ENCODE results near the gene S100A3. TPM values are rescaled to one million over a fixed set of nuclear protein-coding genes. Genes with fewer than 3 reads are reported as not detected.
"Not testable (repeated sequence)": the region's sequence is repeated elsewhere in the genome, so short reads cannot be mapped to it uniquely, and the experiment has no call there.

S100A3 gene
- total and polyA plus RNA-seq, 2 of the 13 experiments (the other 11 are each of a cell fraction or from before 2014, with no cell fraction given): 2.5 to 4.5 TPM

DNA sequence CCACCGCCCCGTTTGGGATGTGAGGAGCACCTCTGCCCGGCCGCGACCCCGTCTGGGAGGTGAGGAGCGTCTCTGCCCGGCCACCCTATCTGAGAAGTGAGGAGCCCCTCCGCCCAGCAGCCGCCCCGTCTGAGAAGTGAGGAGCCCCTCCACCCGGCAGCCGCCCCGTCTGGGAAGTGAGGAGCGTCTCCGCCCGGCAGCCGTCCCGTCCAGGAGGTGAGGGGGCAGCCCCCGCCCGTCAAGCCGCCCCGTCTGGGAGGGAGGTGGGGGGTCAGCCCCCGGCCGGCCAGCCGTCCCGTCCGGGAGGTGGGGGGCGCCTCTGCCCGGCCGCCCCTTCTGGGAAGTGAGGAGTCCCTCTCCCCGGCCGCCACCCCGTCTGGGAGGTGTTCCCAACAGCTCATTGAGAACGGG is 26.0 kb upstream of the S100A3 start:
- not testable (repeated sequence) for DNase-seq (ENCODE audit: low spot score)
- peaks cover 17% of the 10 kb centered on the region for H3K4me1 ChIP-seq (ENCODE audit: insufficient read depth, low read length)

DNA sequence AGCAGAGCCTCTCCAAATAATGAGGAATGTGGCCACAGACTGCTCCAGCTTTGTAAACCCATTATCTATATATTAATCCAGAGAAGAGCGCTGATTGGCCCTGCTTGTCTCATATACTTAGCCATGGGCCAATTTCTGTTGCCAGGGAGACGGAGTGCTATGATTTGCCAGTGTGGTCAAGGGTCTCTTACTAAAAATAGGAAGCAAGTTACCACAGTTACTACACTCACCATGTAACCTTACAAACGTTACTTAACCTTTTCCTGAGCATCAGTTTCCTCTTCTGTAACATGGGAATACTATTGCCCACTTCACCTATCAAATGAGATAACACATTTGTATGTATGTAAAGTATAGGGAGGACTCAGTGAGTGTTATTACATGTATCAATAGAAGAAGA is 24.3 kb upstream of the S100A3 start:
- no peak for DNase-seq (ENCODE audit: low spot score)
- ChIA-PET CTCF (ENCODE audit: low intra/inter-chr PET ratio, low total read pairs) (interaction anchor here (1.5 to 2.8 kb wide), 2 partner anchors 54 to 176 kb away, joined by 7 to 18 read pairs; partner anchors contain the start of genes S100A1 and S100A13), POLR2A (interaction anchor here (1.2 to 1.7 kb wide), 4 partner anchors 38 to 70 kb away, joined by 3 to 17 read pairs (median 4); partner anchors contain the start of genes S100A1, S100A13 and S100A6)
- TF ChIP-seq ZNF3 (CRISPR knock-in tag; IDR thresholded peaks at IDR 0.05): no peak
- no TSS peak for BruUV-seq (replicated peaks)
- Histone ChIP-seq H3K9me3 (ENCODE audit: low read length) (no peaks in the 10 kb centered on the region), H3K27me3 (ENCODE audit: control insufficient read depth in 1 of 2, insufficient read depth in 2 of 2, low read length in 2 of 2) (no peaks in the 10 kb centered on the region; a peak in 1 of 5 replicates), H3K9ac (ENCODE audit: insufficient read depth, low read depth, low read length) (no peak overlapping the region), H3K4me1 (ENCODE audit: insufficient read depth, low read length) (peaks cover 33% of the 10 kb centered on the region), H3K4me2 (ENCODE audit: low read depth, low read length) (no peak overlapping the region), H3K4me3 (replicated peaks in 1 of 3; ENCODE audit: insufficient read depth in 1 of 3, low read depth in 2 of 3, low read length in 3 of 3) (no peak overlapping the region), H3K27ac (ENCODE audit: extremely low read length, insufficient read depth, low read length) (no peak overlapping the region), H4K20me1 (ENCODE audit: insufficient read depth, low read length) (no peaks in the 10 kb centered on the region), H2AFZ (ENCODE audit: low read length) (no peak overlapping the region), H3K36me3 (replicated peaks in 1 of 2; ENCODE audit: control insufficient read depth in 1 of 2, insufficient read depth in 2 of 2, low read length in 2 of 2) (no peaks in the 10 kb centered on the region), H3K79me2 (ENCODE audit: insufficient read depth, low read length) (no peaks in the 10 kb centered on the region)
- intact Hi-C loops (cut with micrococcal nuclease; ENCODE audit: unreplicated experiment): no loop called here
- 37% methylated on average over 3 of the region's 3 CpGs for WGBS (ENCODE audit: low lambda C conversion rate)
- no peak for FAIRE-seq
- no peak for ATAC-seq
- in situ Hi-C loops (cut with HindIII; ENCODE audit: extremely low pct_ligation_motif_present, low pct_unique_long_range_greater_than_20kb): loop anchor here (5.0 kb wide), 1 partner anchor 54 kb away; the partner anchor contains the start of genes S100A1 and S100A13

More for the DNA sequence above, 26.0 kb upstream of the S100A3 start:
- H3K9me3 ChIP-seq (ENCODE audit: low read length); FAIRE-seq; H3K27ac ChIP-seq (ENCODE audit: extremely low read length, insufficient read depth, low read length); H3K27me3 ChIP-seq (ENCODE audit: control insufficient read depth in 1 of 2, insufficient read depth in 2 of 2, low read length in 2 of 2); H4K20me1 ChIP-seq (ENCODE audit: insufficient read depth, low read length); H3K4me2 ChIP-seq (ENCODE audit: low read depth, low read length); H2AFZ ChIP-seq (ENCODE audit: low read length); ATAC-seq; H3K9ac ChIP-seq (ENCODE audit: insufficient read depth, low read depth, low read length); CTCF ChIA-PET (ENCODE audit: low intra/inter-chr PET ratio, low total read pairs); H3K4me3 ChIP-seq (replicated peaks in 1 of 3; ENCODE audit: insufficient read depth in 1 of 3, low read depth in 2 of 3, low read length in 3 of 3); BruUV-seq (replicated peaks); H3K79me2 ChIP-seq (ENCODE audit: insufficient read depth, low read length); in situ Hi-C loops (cut with HindIII; ENCODE audit: extremely low pct_ligation_motif_present, low pct_unique_long_range_greater_than_20kb); H3K36me3 ChIP-seq (replicated peaks in 1 of 2; ENCODE audit: control insufficient read depth in 1 of 2, insufficient read depth in 2 of 2, low read length in 2 of 2); intact Hi-C loops (cut with micrococcal nuclease; ENCODE audit: unreplicated experiment): not testable (repeated sequence)
- POLR2A ChIA-PET: interaction anchor here (1.2 kb wide), 1 partner anchor 36 kb away, joined by 3 read pairs; no protein-coding TSS in a partner anchor
- WGBS (ENCODE audit: low lambda C conversion rate): 79% methylated on average over 19 of the region's 35 CpGs

All from HepG2 (cell line).